ENCODE results near the gene LSM14B.

Gene LSM14B

DNA sequence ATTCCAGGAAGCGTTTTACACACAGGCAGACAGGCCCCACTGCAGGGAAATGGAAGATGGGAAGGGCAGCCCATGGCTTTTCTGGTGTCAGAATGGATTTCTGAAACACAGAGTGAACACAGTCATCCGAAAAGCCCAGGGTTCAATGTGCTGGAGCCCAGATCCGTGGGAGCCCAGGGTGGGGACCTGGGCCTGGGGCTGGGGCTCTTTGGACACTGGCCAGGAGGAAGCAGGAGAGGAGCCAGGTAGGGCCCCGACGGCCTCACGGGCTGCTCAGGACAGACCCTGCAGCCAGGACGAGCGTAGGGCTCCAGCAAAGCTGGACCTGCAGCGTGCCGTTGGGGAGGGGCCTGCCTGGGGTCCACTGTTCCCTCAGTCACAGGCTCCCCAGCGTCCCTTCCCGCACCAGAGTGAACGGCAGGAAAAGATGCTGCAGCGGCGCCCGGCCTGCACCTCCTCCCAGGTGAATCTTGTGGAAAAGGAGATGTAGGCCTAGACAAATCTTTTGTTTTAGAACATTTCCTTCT lies 24.3 kb upstream of the LSM14B start:
- Histone ChIP-seq H3K27ac (ENCODE audit: low read length, poor library complexity, severe bottlenecking) (no peak overlapping the region), H3K36me3 (ENCODE audit: control insufficient read depth in 1 of 2, insufficient read depth in 2 of 2, low read depth in 1 of 2, low read length in 2 of 2) (no peaks in the 10 kb centered on the region), H4K91ac (ENCODE audit: low read length) (no peak overlapping the region), H2AFZ (ENCODE audit: low read depth, low read length) (no peak overlapping the region), H4K8ac (ENCODE audit: low read length) (no peak overlapping the region), H2BK5ac (ENCODE audit: low read depth, low read length, poor library complexity, severe bottlenecking) (no peak overlapping the region), H2AK5ac (ENCODE audit: low read length, severe bottlenecking) (no peak overlapping the region), H3K18ac (ENCODE audit: low read depth in 1 of 2, low read length in 2 of 2) (no peak overlapping the region), H3K4me2 (ENCODE audit: low read length, poor library complexity, severe bottlenecking) (no peak overlapping the region), H2BK12ac (ENCODE audit: low read length in 2 of 2) (no peak overlapping the region), H3K4me3 (ENCODE audit: insufficient read depth in 1 of 2, low read depth in 1 of 2, low read length in 2 of 2) (no peak overlapping the region), H3K9me3 (ENCODE audit: control insufficient read depth, low read length) (peaks cover 26% of the 10 kb centered on the region), H3K27me3 (ENCODE audit: control insufficient read depth in 1 of 2, insufficient read depth in 1 of 2, low read length in 2 of 2) (no peaks in the 10 kb centered on the region), H3K9ac (ENCODE audit: low read length) (no peak overlapping the region), H3K23ac (ENCODE audit: low read length in 2 of 2) (no peak overlapping the region), H3K14ac (ENCODE audit: low read length in 2 of 2) (no peak overlapping the region), H2BK120ac (ENCODE audit: low read depth, low read length) (no peak overlapping the region), H3K79me1 (replicated peaks; ENCODE audit: low read length, poor library complexity, severe bottlenecking) (no peaks in the 10 kb centered on the region), H3K4ac (ENCODE audit: low read depth in 1 of 2, low read length in 2 of 2) (no peak overlapping the region), H2BK15ac (ENCODE audit: low read depth, poor library complexity, severe bottlenecking) (no peak overlapping the region), H3K4me1 (ENCODE audit: control insufficient read depth, insufficient read depth, low read depth, low read length) (no peaks in the 10 kb centered on the region)
- 74% methylated on average over 10 of the region's 16 CpGs for WGBS
- DNase-seq: no peak

DNA sequence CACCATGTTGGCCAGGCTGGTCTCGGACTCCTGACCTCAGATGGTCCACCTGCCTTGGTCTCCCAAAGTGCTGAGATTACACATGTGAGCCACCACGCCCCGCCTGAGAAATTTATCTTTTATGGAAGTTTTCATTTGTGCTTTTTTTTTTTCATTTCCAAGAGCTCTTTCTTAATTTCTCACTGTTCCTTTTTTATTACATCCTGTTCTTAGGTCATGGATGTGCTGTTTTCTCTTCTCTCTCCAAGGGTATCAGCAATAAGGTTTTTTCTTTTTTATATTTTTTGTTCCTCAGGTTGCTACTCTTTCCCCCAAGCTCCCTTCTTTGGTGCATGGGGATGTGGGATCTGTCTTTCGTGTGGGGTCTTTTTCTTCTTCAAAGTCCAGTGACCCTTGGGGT lies 21.2 kb upstream of the LSM14B start:
- no peak overlapping the region for H3K9ac ChIP-seq (ENCODE audit: low read length)

DNA sequence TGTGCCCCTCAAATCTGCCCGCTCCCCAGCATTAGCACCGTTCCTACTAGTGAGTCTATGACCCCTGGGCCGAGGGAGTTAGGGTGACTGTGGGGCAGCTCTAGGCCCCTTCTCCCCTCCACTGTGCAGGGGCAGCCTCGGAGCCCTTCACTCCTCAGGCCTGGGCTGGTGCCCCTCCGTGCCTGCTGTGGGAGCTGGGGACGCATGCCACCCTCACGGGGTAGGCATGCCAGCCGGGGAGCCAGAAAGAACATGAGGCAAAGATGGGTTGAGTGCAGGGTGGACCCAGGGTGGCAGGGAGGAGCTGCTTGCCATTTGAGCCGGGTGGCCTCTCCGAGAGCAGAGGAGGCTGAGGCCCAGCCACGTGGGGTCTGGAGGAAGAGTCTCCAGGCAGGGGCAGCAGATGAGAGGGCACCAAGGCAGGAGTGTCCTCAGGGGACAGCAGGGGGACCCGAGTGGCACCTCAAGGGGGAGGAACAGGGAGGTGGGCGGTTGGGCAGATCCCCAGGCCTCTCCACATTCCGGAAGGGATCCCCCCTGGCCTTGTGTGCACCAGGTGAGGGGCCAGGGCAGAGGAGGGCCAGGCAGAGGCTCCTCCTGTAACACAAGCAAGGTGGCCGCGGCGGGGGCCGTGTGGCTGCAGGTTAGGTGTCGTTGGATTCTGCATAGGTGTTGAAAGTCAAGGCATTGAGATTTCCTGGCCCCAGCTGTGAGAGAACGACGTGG lies 18.6 kb upstream of the LSM14B start:
- Histone ChIP-seq H3K27me3 (ENCODE audit: control insufficient read depth in 1 of 2, insufficient read depth in 1 of 2, low read length in 2 of 2) (no peaks in the 10 kb centered on the region), H2AFZ (ENCODE audit: low read depth, low read length) (no peak overlapping the region), H3K18ac (ENCODE audit: low read depth in 1 of 2, low read length in 2 of 2) (no peak overlapping the region), H3K14ac (ENCODE audit: low read length in 2 of 2) (no peak overlapping the region), H2BK12ac (ENCODE audit: low read length in 2 of 2) (no peak overlapping the region), H3K9ac (ENCODE audit: low read length) (no peak overlapping the region), H3K27ac (ENCODE audit: low read length, poor library complexity, severe bottlenecking) (no peak overlapping the region), H2BK120ac (ENCODE audit: low read depth, low read length) (no peak overlapping the region), H3K23ac (ENCODE audit: low read length in 2 of 2) (no peak overlapping the region), H3K79me1 (replicated peaks; ENCODE audit: low read length, poor library complexity, severe bottlenecking) (no peaks in the 10 kb centered on the region), H3K4me3 (ENCODE audit: insufficient read depth in 1 of 2, low read depth in 1 of 2, low read length in 2 of 2) (no peak overlapping the region), H4K91ac (ENCODE audit: low read length) (no peak overlapping the region), H3K4me2 (ENCODE audit: low read length, poor library complexity, severe bottlenecking) (no peak overlapping the region), H2BK5ac (ENCODE audit: low read depth, low read length, poor library complexity, severe bottlenecking) (no peak overlapping the region), H4K8ac (ENCODE audit: low read length) (no peak overlapping the region), H2BK15ac (ENCODE audit: low read depth, poor library complexity, severe bottlenecking) (no peak overlapping the region), H3K4me1 (ENCODE audit: control insufficient read depth, insufficient read depth, low read depth, low read length) (no peaks in the 10 kb centered on the region), H2AK5ac (ENCODE audit: low read length, severe bottlenecking) (no peak overlapping the region), H3K9me3 (ENCODE audit: control insufficient read depth, low read length) (peaks cover 42% of the 10 kb centered on the region), H3K4ac (ENCODE audit: low read depth in 1 of 2, low read length in 2 of 2) (no peak overlapping the region), H3K36me3 (ENCODE audit: control insufficient read depth in 1 of 2, insufficient read depth in 2 of 2, low read depth in 1 of 2, low read length in 2 of 2) (no peaks in the 10 kb centered on the region)
- 84% methylated on average over 21 of the region's 21 CpGs for WGBS
- DNase-seq: no peak

More for the DNA sequence above, 21.2 kb upstream of the LSM14B start:
- no peaks in the 10 kb centered on the region for H3K79me1 ChIP-seq (replicated peaks; ENCODE audit: low read length, poor library complexity, severe bottlenecking)
- H2BK5ac ChIP-seq (ENCODE audit: low read depth, low read length, poor library complexity, severe bottlenecking): no peak overlapping the region
- no peak overlapping the region for H3K23ac ChIP-seq (ENCODE audit: low read length in 2 of 2)
- no peak overlapping the region for H3K27ac ChIP-seq (ENCODE audit: low read length, poor library complexity, severe bottlenecking)
- H3K18ac ChIP-seq (ENCODE audit: low read depth in 1 of 2, low read length in 2 of 2): no peak overlapping the region
- no peaks in the 10 kb centered on the region for H3K27me3 ChIP-seq (ENCODE audit: control insufficient read depth in 1 of 2, insufficient read depth in 1 of 2, low read length in 2 of 2)
- H3K36me3 ChIP-seq (ENCODE audit: control insufficient read depth in 1 of 2, insufficient read depth in 2 of 2, low read depth in 1 of 2, low read length in 2 of 2): no peaks in the 10 kb centered on the region
- H2BK12ac ChIP-seq (ENCODE audit: low read length in 2 of 2): no peak overlapping the region
- no peaks in the 10 kb centered on the region for H3K4me1 ChIP-seq (ENCODE audit: control insufficient read depth, insufficient read depth, low read depth, low read length)
- no peak overlapping the region for H3K14ac ChIP-seq (ENCODE audit: low read length in 2 of 2)
- no peak overlapping the region for H4K91ac ChIP-seq (ENCODE audit: low read length)
- no peak overlapping the region for H3K4me2 ChIP-seq (ENCODE audit: low read length, poor library complexity, severe bottlenecking)
- H3K4me3 ChIP-seq (ENCODE audit: insufficient read depth in 1 of 2, low read depth in 1 of 2, low read length in 2 of 2): no peak overlapping the region
- H4K8ac ChIP-seq (ENCODE audit: low read length): no peak overlapping the region
- 63% methylated on average over 2 of the region's 4 CpGs for WGBS
- H2AFZ ChIP-seq (ENCODE audit: low read depth, low read length): no peak overlapping the region
- H2AK5ac ChIP-seq (ENCODE audit: low read length, severe bottlenecking): no peak overlapping the region
- H2BK120ac ChIP-seq (ENCODE audit: low read depth, low read length): no peak overlapping the region
- peaks cover 31% of the 10 kb centered on the region for H3K9me3 ChIP-seq (ENCODE audit: control insufficient read depth, low read length)
- DNase-seq: no peak
- no peak overlapping the region for H2BK15ac ChIP-seq (ENCODE audit: low read depth, poor library complexity, severe bottlenecking)
- no peak overlapping the region for H3K4ac ChIP-seq (ENCODE audit: low read depth in 1 of 2, low read length in 2 of 2)

DNA sequence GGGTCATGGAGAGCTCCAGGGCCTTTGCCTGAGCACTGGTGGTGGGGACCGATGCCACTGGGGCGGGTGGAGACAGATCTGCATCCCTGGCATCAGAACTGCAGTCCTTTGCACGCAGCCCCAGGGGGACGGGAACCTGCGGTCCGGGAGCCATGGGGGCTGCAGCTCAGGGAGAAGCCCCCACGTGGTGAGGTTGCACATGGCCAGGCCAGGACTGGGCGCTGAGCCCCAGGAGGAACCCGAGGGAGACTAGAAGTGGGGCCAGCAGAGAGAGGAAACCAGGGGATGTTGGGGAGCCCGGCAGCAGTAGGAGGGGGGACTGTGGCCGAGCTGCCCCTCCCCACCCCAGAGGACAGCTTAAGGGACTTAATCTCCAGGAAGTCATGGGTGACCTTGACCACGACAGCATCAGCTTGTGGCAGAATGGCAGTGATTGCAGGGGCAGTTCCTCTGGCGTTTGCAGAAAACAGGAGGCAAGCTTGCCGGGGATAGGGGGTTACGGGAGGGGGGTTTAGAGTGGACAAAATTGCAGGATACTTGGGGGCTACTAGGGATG lies 18.0 kb upstream of the LSM14B start:
- Histone ChIP-seq H2AK5ac (ENCODE audit: low read length, severe bottlenecking) (no peak overlapping the region), H3K14ac (ENCODE audit: low read length in 2 of 2) (no peak overlapping the region), H2BK12ac (ENCODE audit: low read length in 2 of 2) (no peak overlapping the region), H4K91ac (ENCODE audit: low read length) (no peak overlapping the region), H3K27me3 (ENCODE audit: control insufficient read depth in 1 of 2, insufficient read depth in 1 of 2, low read length in 2 of 2) (no peaks in the 10 kb centered on the region), H3K18ac (ENCODE audit: low read depth in 1 of 2, low read length in 2 of 2) (no peak overlapping the region), H3K4me2 (ENCODE audit: low read length, poor library complexity, severe bottlenecking) (no peak overlapping the region), H3K4ac (ENCODE audit: low read depth in 1 of 2, low read length in 2 of 2) (no peak overlapping the region), H3K4me3 (ENCODE audit: insufficient read depth in 1 of 2, low read depth in 1 of 2, low read length in 2 of 2) (no peak overlapping the region), H4K8ac (ENCODE audit: low read length) (no peak overlapping the region), H3K27ac (ENCODE audit: low read length, poor library complexity, severe bottlenecking) (no peak overlapping the region), H3K79me1 (replicated peaks; ENCODE audit: low read length, poor library complexity, severe bottlenecking) (no peaks in the 10 kb centered on the region), H2BK120ac (ENCODE audit: low read depth, low read length) (no peak overlapping the region), H3K9ac (ENCODE audit: low read length) (no peak overlapping the region), H2BK15ac (ENCODE audit: low read depth, poor library complexity, severe bottlenecking) (no peak overlapping the region), H2AFZ (ENCODE audit: low read depth, low read length) (no peak overlapping the region), H3K23ac (ENCODE audit: low read length in 2 of 2) (no peak overlapping the region), H3K9me3 (ENCODE audit: control insufficient read depth, low read length) (peaks cover 46% of the 10 kb centered on the region), H3K4me1 (ENCODE audit: control insufficient read depth, insufficient read depth, low read depth, low read length) (no peaks in the 10 kb centered on the region), H2BK5ac (ENCODE audit: low read depth, low read length, poor library complexity, severe bottlenecking) (no peak overlapping the region), H3K36me3 (ENCODE audit: control insufficient read depth in 1 of 2, insufficient read depth in 2 of 2, low read depth in 1 of 2, low read length in 2 of 2) (no peaks in the 10 kb centered on the region)
- WGBS: 68% methylated on average over 15 of the region's 15 CpGs
- no peak for DNase-seq
